ENCODE data around the gene BEAN1. TPM values are rescaled to one million over a fixed set of nuclear protein-coding genes. Genes with fewer than 3 reads are reported as not detected.
A peak's percentile ranks its signal among the peaks of the same experiment; 100 is the strongest.

BEAN1 gene
- total and polyA plus RNA-seq, 12 donors: 0.26 to 9.6 (median 2.0) TPM

- no peak for TF ChIP-seq CTCF (IDR thresholded peaks at IDR 0.05)
- no peak for DNase-seq
- H3K9me3 ChIP-seq: peaks cover 0 to 5% (median 0%) of the 10 kb centered on the region in 11 donors
- H3K27ac ChIP-seq: peak overlapping the region in 3 of 10 donors; percentile 34 to 44 (median 35)
- no peak overlapping the region for H3K4me3 ChIP-seq
- peaks cover 0 to 71% (median 6%) of the 10 kb centered on the region in 9 donors for H3K36me3 ChIP-seq
- peaks cover 2 to 75% (median 22%) of the 10 kb centered on the region in 9 donors for H3K4me1 ChIP-seq
- ATAC-seq: no peak
- 75 to 77% methylated on average over 2 of the region's 2 CpGs for WGBS, 2 donors
- no peaks in the 10 kb centered on the region for H3K27me3 ChIP-seq
- intact Hi-C loops (cut with DNase I): no loop called here
Observed at GRCh38 chr16:66387817-66388332, 39.2 kb upstream of the BEAN1 start.

GRCh38 chr16:66388350-66389139 lies 38.5 kb upstream of the BEAN1 start:
- WGBS, 2 donors: 89 to 90% methylated on average over 6 of the region's 6 CpGs
- ATAC-seq: no peak
- no peak overlapping the region for H3K27ac ChIP-seq
- no peak overlapping the region for H3K4me3 ChIP-seq
- peaks cover 0 to 5% (median 0%) of the 10 kb centered on the region in 11 donors for H3K9me3 ChIP-seq
- intact Hi-C loops (cut with DNase I): no loop called here
- TF ChIP-seq CTCF (IDR thresholded peaks at IDR 0.05): no peak
- no peaks in the 10 kb centered on the region for H3K27me3 ChIP-seq
- peaks cover 0 to 73% (median 6%) of the 10 kb centered on the region in 9 donors for H3K36me3 ChIP-seq
- peaks cover 1 to 68% (median 18%) of the 10 kb centered on the region in 9 donors for H3K4me1 ChIP-seq
- no peak for DNase-seq

GRCh38 chr16:66389256-66390176 lies 37.6 kb upstream of the BEAN1 start:
- intact Hi-C loops (cut with DNase I): loop anchor here in 1 of 10 donors (10.0 kb wide), 1 partner anchor 1165 kb away; no protein-coding TSS in a partner anchor
- 95% methylated on average over 13 of the region's 13 CpGs for WGBS, 2 donors
- DNase-seq: no peak

More at GRCh38 chr16:66389256-66390176, 37.6 kb upstream of the BEAN1 start:
- no peak overlapping the region for H3K4me3 ChIP-seq
- no peaks in the 10 kb centered on the region for H3K27me3 ChIP-seq
- peaks cover 0 to 59% (median 15%) of the 10 kb centered on the region in 9 donors for H3K4me1 ChIP-seq
- ATAC-seq: no peak
- H3K36me3 ChIP-seq: peaks cover 0 to 81% (median 6%) of the 10 kb centered on the region in 9 donors
- TF ChIP-seq CTCF (IDR thresholded peaks at IDR 0.05): no peak
- peaks cover 0 to 5% (median 0%) of the 10 kb centered on the region in 11 donors for H3K9me3 ChIP-seq
- no peak overlapping the region for H3K27ac ChIP-seq

Data from heart right ventricle (tissue), 16 donors.